Caco-2 (cell line): ENCODE results near the gene AP4M1. TPM values are rescaled to one million over a fixed set of nuclear protein-coding genes. Genes with fewer than 3 reads are reported as not detected.

Experiments used
- BruUV-seq: library from RNA; stranded (reverse); fragments of 400-500 nt; replicated peaks from 2 replicates; lab custom pipeline; 2021; lab: Mats Ljungman, UMichigan
- CTCF ChIA-PET: fragments of 300-600 bp; sonication (Branson Sonifier 250); formaldehyde crosslinking; loops from one replicate; lab custom pipeline; 2022; ENCODE audit warnings: antibody characterized with exemption; lab: Charles Lee
- POLR2A ChIA-PET: fragments of 300-600 bp; sonication (Branson Sonifier 250); formaldehyde crosslinking; loops from one replicate; lab custom pipeline; 2022; ENCODE audit warnings: antibody characterized with exemption; lab: Charles Lee
- DNase-seq, 2 experiments: peaks; one replicate each; pipeline versions ENCODE4 v3.0.0 to v3.0.0-alpha.2; 2020 to 2022
- H3K27me3 ChIP-seq: replicated peaks from 2 replicates; pipeline ENCODE4 v1.6.0; 2011; ENCODE audit warnings: low read length; ENCODE audit not compliant: control insufficient read depth, insufficient read depth
- H3K36me3 ChIP-seq: 2 replicates; pipeline ENCODE4 v1.5.1; 2011; ENCODE audit warnings: low read length; ENCODE audit not compliant: control insufficient read depth, insufficient read depth
- H3K4me1 ChIP-seq: fragments of 250-450 bp; sonication (Bioruptor Pico); 2 replicates; pipeline ENCODE4 v1.5.1; 2020; ENCODE audit warnings: mild to moderate bottlenecking
- H3K4me3 ChIP-seq: 2 replicates; pipeline ENCODE4 v1.5.1; 2011; ENCODE audit warnings: low read depth, mild to moderate bottlenecking, control low read depth, low read length
- H3K9me3 ChIP-seq: fragments of 250-450 bp; sonication (Bioruptor Pico); 2 replicates; pipeline ENCODE4 v1.5.1; 2020; ENCODE audit warnings: mild to moderate bottlenecking, moderate library complexity
- H3K27ac Mint-ChIP-seq: one replicate; pipeline ENCODE4 v1.8.0; 2022; ENCODE audit warnings: mixed read lengths; ENCODE audit not compliant: unreplicated experiment
- H3K27me3 Mint-ChIP-seq: one replicate; pipeline ENCODE4 v1.8.0; 2022; ENCODE audit warnings: mixed read lengths; ENCODE audit not compliant: insufficient read depth, unreplicated experiment
- H3K36me3 Mint-ChIP-seq: one replicate; pipeline ENCODE4 v1.8.0; 2022; ENCODE audit warnings: mild to moderate bottlenecking, mixed read lengths; ENCODE audit not compliant: insufficient read depth, unreplicated experiment
- H3K4me1 Mint-ChIP-seq: one replicate; pipeline ENCODE4 v1.8.0; 2022; ENCODE audit warnings: low read depth, mixed read lengths; ENCODE audit not compliant: unreplicated experiment
- H3K4me3 Mint-ChIP-seq: one replicate; pipeline ENCODE4 v1.8.0; 2022; ENCODE audit warnings: mild to moderate bottlenecking, moderate library complexity, mixed read lengths; ENCODE audit not compliant: unreplicated experiment
- H3K9me3 Mint-ChIP-seq: one replicate; pipeline ENCODE4 v1.8.0; 2022; ENCODE audit warnings: mixed read lengths; ENCODE audit not compliant: unreplicated experiment
- CTCF ChIP-seq, 2 experiments: fragments of 200-600 bp in 1 of 2; IDR thresholded peaks; 1 replicate in 1 of 2; 2 replicates in 1 of 2; pipeline versions ENCODE4 v1.5.1 to v1.8.0; 2011 to 2022; ENCODE audit warnings: antibody characterized with exemption in 1 of 2, control low read depth in 1 of 2, inconsistent platforms in 1 of 2, low read depth in 1 of 2, low read length in 1 of 2, mild to moderate bottlenecking in 1 of 2, moderate library complexity in 1 of 2; ENCODE audit not compliant: insufficient read depth in 1 of 2, severe bottlenecking in 1 of 2, unreplicated experiment in 1 of 2
- intact Hi-C: fragments of 100-400 bp; cut with micrococcal nuclease; formaldehyde crosslinking; loops from one replicate; pipeline ENCODE4 v1.10.0; 2022; ENCODE audit not compliant: unreplicated experiment
- total RNA-seq: library from RNA; stranded (reverse); gene quantifications from 2 replicates; pipeline ENCODE4 v1.2.3, GENCODE V29; 2022

AP4M1 gene
- total RNA-seq, 1 experiment from 2014 or later = 16.2 TPM

DNA sequence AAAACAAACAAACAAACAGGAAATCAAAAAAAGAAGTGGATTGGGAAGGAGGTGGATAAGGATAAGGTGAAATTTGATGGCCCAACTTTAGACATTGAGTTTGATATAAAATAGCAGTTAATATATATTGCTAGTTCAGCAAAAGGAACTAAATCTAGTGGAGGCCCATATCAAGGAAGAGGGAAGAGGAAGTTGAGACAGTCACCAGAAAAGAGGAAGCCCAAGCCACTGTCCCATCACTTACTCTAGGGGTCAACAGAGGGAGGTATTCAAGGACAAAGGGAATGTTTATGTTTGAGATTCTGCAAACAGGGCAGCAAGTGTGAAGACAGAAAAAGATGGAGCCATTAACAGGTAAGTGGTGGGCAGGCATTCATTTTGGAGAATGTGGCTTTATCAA is 51.0 kb downstream of the AP4M1 start:
- BruUV-seq = no TSS peak
- Histone ChIP-seq H3K9me3 (no peaks in the 10 kb centered on the region), H3K36me3 (no peaks in the 10 kb centered on the region; the same call in 1 of the 2 replicates), H3K4me1 (peaks cover 14% of the 10 kb centered on the region), H3K27me3 (no peaks in the 10 kb centered on the region), H3K4me3 (no peak overlapping the region)
- peaks cover 78% of the 10 kb centered on the region for H3K36me3 Mint-ChIP-seq
- no peak overlapping the region for H3K27ac Mint-ChIP-seq
- H3K27me3 Mint-ChIP-seq = no peaks in the 10 kb centered on the region
- POLR2A ChIA-PET = no interaction called here
- no peak overlapping the region for H3K4me3 Mint-ChIP-seq
- CTCF ChIA-PET = interaction anchor here (0.6 kb wide), 1 partner anchor 1728 kb away, joined by 3 read pairs; no protein-coding TSS in a partner anchor
- H3K4me1 Mint-ChIP-seq = peaks cover 20% of the 10 kb centered on the region
- TF ChIP-seq CTCF (IDR thresholded peaks at IDR 0.05; ENCODE audit: insufficient read depth in 1 of 2, low read depth in 1 of 2, low read length in 1 of 2, severe bottlenecking in 1 of 2, unreplicated experiment in 1 of 2) = no peak
- H3K9me3 Mint-ChIP-seq = no peaks in the 10 kb centered on the region
- intact Hi-C loops = no loop called here
- DNase-seq = no peak

- TF ChIP-seq CTCF (IDR thresholded peaks at IDR 0.05; ENCODE audit: insufficient read depth in 1 of 2, low read depth in 1 of 2, low read length in 1 of 2, severe bottlenecking in 1 of 2, unreplicated experiment in 1 of 2) = no peak
- no peaks in the 10 kb centered on the region for H3K9me3 Mint-ChIP-seq
- H3K4me3 Mint-ChIP-seq = no peak overlapping the region
- Histone ChIP-seq H3K9me3 (no peaks in the 10 kb centered on the region), H3K4me1 (peaks cover 18% of the 10 kb centered on the region), H3K4me3 (no peak overlapping the region), H3K36me3 (no peaks in the 10 kb centered on the region; the same call in 1 of the 2 replicates), H3K27me3 (no peaks in the 10 kb centered on the region)
- BruUV-seq = no TSS peak
- no peak overlapping the region for H3K27ac Mint-ChIP-seq
- ChIA-PET CTCF (interaction anchor here (0.6 kb wide), 1 partner anchor 1727 kb away, joined by 3 read pairs; no protein-coding TSS in a partner anchor), POLR2A (no interaction called here)
- DNase-seq = no peak
- intact Hi-C loops = no loop called here
- peaks cover 84% of the 10 kb centered on the region for H3K36me3 Mint-ChIP-seq
- H3K4me1 Mint-ChIP-seq = peaks cover 25% of the 10 kb centered on the region
- H3K27me3 Mint-ChIP-seq = no peaks in the 10 kb centered on the region
Observed at GRCh38 chr7:100152937-100153666, 51.7 kb downstream of the AP4M1 start.

- Histone ChIP-seq H3K4me1 (peaks cover 18% of the 10 kb centered on the region), H3K9me3 (no peaks in the 10 kb centered on the region), H3K36me3 (no peaks in the 10 kb centered on the region; the same call in 1 of the 2 replicates), H3K4me3 (no peak overlapping the region), H3K27me3 (no peaks in the 10 kb centered on the region)
- peaks cover 25% of the 10 kb centered on the region for H3K4me1 Mint-ChIP-seq
- ChIA-PET CTCF (interaction anchor here (0.6 kb wide), 1 partner anchor 1025 kb away, joined by 3 read pairs; no protein-coding TSS in a partner anchor), POLR2A (no interaction called here)
- H3K9me3 Mint-ChIP-seq = no peaks in the 10 kb centered on the region
- intact Hi-C loops = no loop called here
- no peak for DNase-seq
- no TSS peak for BruUV-seq
- H3K4me3 Mint-ChIP-seq = no peak overlapping the region
- peaks cover 85% of the 10 kb centered on the region for H3K36me3 Mint-ChIP-seq
- no peak for TF ChIP-seq CTCF (IDR thresholded peaks at IDR 0.05; ENCODE audit: insufficient read depth in 1 of 2, low read depth in 1 of 2, low read length in 1 of 2, severe bottlenecking in 1 of 2, unreplicated experiment in 1 of 2)
- H3K27ac Mint-ChIP-seq = no peak overlapping the region
- no peaks in the 10 kb centered on the region for H3K27me3 Mint-ChIP-seq
Observed at GRCh38 chr7:100153708-100154535, 52.5 kb downstream of the AP4M1 start.
